Measurements from ENCODE around the gene GDF7. TPM values are rescaled to one million over a fixed set of nuclear protein-coding genes. Genes with fewer than 3 reads are reported as not detected.

GDF7 gene
- total and polyA plus RNA-seq, 10 of the 15 experiments (the other 5 are each of a cell fraction or from before 2014, with no cell fraction given): 0.02 to 0.11 (median 0.04) TPM; not detected in 1

GRCh38 chr2:20643060-20643459, 23.9 kb upstream of the GDF7 start:
- H3K4me1 ChIP-seq (ENCODE audit: control insufficient read depth, insufficient read depth, low read length): no peaks in the 10 kb centered on the region
- H3K4me3 ChIP-seq: no peak overlapping the region
- DNase-seq (ENCODE audit: low read depth, low spot score) (no peak), FAIRE-seq (no peak), ATAC-seq (no peak)
- no peak overlapping the region for H2AFZ ChIP-seq (ENCODE audit: control insufficient read depth, low read depth, low read length)
- BruUV-seq (replicated peaks): no TSS peak
- ChIA-PET CTCF (interaction anchor here (0.6 to 6.3 kb wide), 30 partner anchors 8 to 317 kb away, joined by 3 to 72 read pairs (median 6); partner anchors contain the start of genes HS1BP3 and RHOB), SMC1A (ENCODE audit: uncharacterized antibody, unreplicated experiment) (interaction anchor here (0.7 to 5.6 kb wide), 10 partner anchors 8 to 339 kb away, joined by 3 to 34 read pairs (median 4); partner anchors contain the start of gene HS1BP3), POLR2A (no interaction called here), RAD21 (ENCODE audit: unreplicated experiment) (interaction anchor here (0.9 to 4.1 kb wide), 9 partner anchors 8 to 263 kb away, joined by 3 to 38 read pairs (median 12); partner anchors contain the start of genes HS1BP3 and RHOB)
- in situ Hi-C loops (cut with MboI) (loop anchor here (5.0 kb wide), 1 partner anchor 201 kb away; no protein-coding TSS in a partner anchor), intact Hi-C loops (cut with micrococcal nuclease; ENCODE audit: unreplicated experiment) (no loop called here)
- no peaks in the 10 kb centered on the region for H3K9me3 ChIP-seq (replicated peaks; ENCODE audit: control insufficient read depth, insufficient read depth, low read length)
- H3K27ac ChIP-seq (ENCODE audit: control insufficient read depth, insufficient read depth): no peak overlapping the region
- H4K20me1 ChIP-seq (ENCODE audit: control insufficient read depth, insufficient read depth): no peaks in the 10 kb centered on the region; the same call in 1 of the 2 replicates
- no peak overlapping the region for H3K4me2 ChIP-seq (ENCODE audit: control insufficient read depth, insufficient read depth)
- no peak for TF ChIP-seq FOS (IDR thresholded peaks at IDR 0.05; ENCODE audit: borderline replicate concordance, extremely low read depth, insufficient read length)
- TF ChIP-seq REST (IDR thresholded peaks at IDR 0.05; ENCODE audit: low read depth, low read length): no peak
- no peak for TF ChIP-seq ZZZ3 (IDR thresholded peaks at IDR 0.05; ENCODE audit: control insufficient read depth, insufficient read length, low read depth)
- no peak for TF ChIP-seq JUND (IDR thresholded peaks at IDR 0.05; ENCODE audit: low read depth, low read length)
- H3K36me3 ChIP-seq (ENCODE audit: control insufficient read depth in 2 of 2, insufficient read depth in 2 of 2, low read length in 1 of 2): peaks cover 0 to 3% of the 10 kb centered on the region in 2 experiments; a peak in 2 of 4 replicates
- H3K27me3 ChIP-seq (replicated peaks in 1 of 2; ENCODE audit: control insufficient read depth in 2 of 2, insufficient read depth in 2 of 2, low read length in 1 of 2): no peaks in the 10 kb centered on the region
- WGBS (ENCODE audit: insufficient coverage, insufficient replicate concordance, low lambda C conversion rate, missing lambda C conversion rate): 88% methylated on average over 7 of the region's 7 CpGs
- no peaks in the 10 kb centered on the region for H3K79me2 ChIP-seq (ENCODE audit: control insufficient read depth, insufficient read depth, low read length)
- H3K9ac ChIP-seq (ENCODE audit: control insufficient read depth, insufficient read depth, low read length): no peak overlapping the region
